H9 (cell line): ENCODE results near the gene DIO1. TPM values are rescaled to one million over a fixed set of nuclear protein-coding genes. Genes with fewer than 3 reads are reported as not detected.

Experiments
- DNase-seq: peaks from one replicate; pipeline ENCODE4 v3.0.0-alpha.2; 2017
- H2AFZ ChIP-seq: one replicate; pipeline ENCODE4 v1.6.1; 2013; ENCODE audit warnings: mild to moderate bottlenecking, low read length, control low read depth, moderate library complexity
- H2AK5ac ChIP-seq: 2 replicates; pipeline ENCODE4 v1.6.1; 2013; ENCODE audit warnings: low read length, control low read depth, mixed read lengths; ENCODE audit not compliant: insufficient read length
- H2BK120ac ChIP-seq: one replicate; pipeline ENCODE4 v1.6.1; 2013; ENCODE audit warnings: low read depth, mild to moderate bottlenecking, low read length, control low read depth, inconsistent platforms; ENCODE audit not compliant: poor library complexity, severe bottlenecking
- H2BK12ac ChIP-seq: 2 replicates; pipeline ENCODE4 v1.6.1; 2013; ENCODE audit warnings: low read length, control low read depth, mixed read lengths, low read depth; ENCODE audit not compliant: insufficient read length
- H2BK15ac ChIP-seq: 2 replicates; pipeline ENCODE4 v1.6.1; 2013; ENCODE audit warnings: low read depth, low read length, control low read depth
- H2BK20ac ChIP-seq: one replicate; pipeline ENCODE4 v1.6.1; 2013; ENCODE audit warnings: low read depth, mild to moderate bottlenecking, low read length, control low read depth, inconsistent platforms; ENCODE audit not compliant: poor library complexity, severe bottlenecking
- H2BK5ac ChIP-seq: 2 replicates; pipeline ENCODE4 v1.6.1; 2013; ENCODE audit warnings: low read length, control low read depth, mixed read lengths; ENCODE audit not compliant: insufficient read length
- H3K14ac ChIP-seq: 2 replicates; pipeline ENCODE4 v1.6.1; 2013; ENCODE audit warnings: low read length, control low read depth; ENCODE audit not compliant: insufficient read depth
- H3K18ac ChIP-seq: 2 replicates; pipeline ENCODE4 v1.6.1; 2013; ENCODE audit warnings: low read depth, mild to moderate bottlenecking, mixed read lengths, low read length, control low read depth; ENCODE audit not compliant: insufficient read length
- H3K23ac ChIP-seq: 2 replicates; pipeline ENCODE4 v1.6.1; 2013; ENCODE audit warnings: low read length, control low read depth, mixed read lengths, low read depth; ENCODE audit not compliant: insufficient read length
- H3K23me2 ChIP-seq: 2 replicates; pipeline ENCODE4 v1.6.1; 2013; ENCODE audit warnings: low read depth, mild to moderate bottlenecking, mixed read lengths, low read length, control low read depth; ENCODE audit not compliant: insufficient read length, poor library complexity, severe bottlenecking
- H3K27ac ChIP-seq: 2 replicates; pipeline ENCODE4 v1.5.1; 2013; ENCODE audit warnings: low read length, control low read depth, mixed read lengths, low read depth; ENCODE audit not compliant: insufficient read length
- H3K27me3 ChIP-seq: 2 replicates; pipeline ENCODE4 v1.6.1; 2013; ENCODE audit warnings: low read length, control low read depth, inconsistent platforms; ENCODE audit not compliant: insufficient read depth
- H3K4ac ChIP-seq: 2 replicates; pipeline ENCODE4 v1.6.1; 2013; ENCODE audit warnings: low read depth, mild to moderate bottlenecking, control low read depth, inconsistent platforms, low read length, moderate library complexity
- H3K4me1 ChIP-seq: 2 replicates; pipeline ENCODE4 v1.6.1; 2013; ENCODE audit warnings: low read length, control low read depth, inconsistent platforms; ENCODE audit not compliant: insufficient read depth
- H3K4me2 ChIP-seq: 2 replicates; pipeline ENCODE4 v1.6.1; 2013; ENCODE audit warnings: low read length, control low read depth, mixed read lengths; ENCODE audit not compliant: insufficient read length, insufficient read depth
- H3K56ac ChIP-seq: 2 replicates; pipeline ENCODE4 v1.6.1; 2013; ENCODE audit warnings: low read depth, mild to moderate bottlenecking, mixed read lengths, low read length, control low read depth; ENCODE audit not compliant: insufficient read length
- H3K79me1 ChIP-seq: 2 replicates; pipeline ENCODE4 v1.6.1; 2013; ENCODE audit warnings: low read depth, mild to moderate bottlenecking, moderate library complexity, low read length, control low read depth, inconsistent platforms; ENCODE audit not compliant: insufficient read depth, poor library complexity, severe bottlenecking
- H3K79me2 ChIP-seq: 2 replicates; pipeline ENCODE4 v1.6.1; 2013; ENCODE audit warnings: low read length, control low read depth, inconsistent platforms; ENCODE audit not compliant: insufficient read depth
- H3K9ac ChIP-seq: 2 replicates; pipeline ENCODE4 v1.6.1; 2013; ENCODE audit warnings: low read length, control low read depth, mixed read lengths; ENCODE audit not compliant: insufficient read length; ENCODE audit errors: extremely low read depth
- H3K9me3 ChIP-seq: one replicate; pipeline ENCODE4 v1.6.1; 2013; ENCODE audit warnings: low read depth, low read length, inconsistent platforms; ENCODE audit not compliant: control insufficient read depth
- H3T11ph ChIP-seq: one replicate; pipeline ENCODE4 v1.6.1; 2013; ENCODE audit warnings: mild to moderate bottlenecking, low read length, control low read depth, inconsistent platforms
- H4K20me1 ChIP-seq: one replicate; pipeline ENCODE4 v1.6.1; 2013; ENCODE audit not compliant: control insufficient read depth, insufficient read length, insufficient read depth
- H4K5ac ChIP-seq: 2 replicates; pipeline ENCODE4 v1.6.1; 2013; ENCODE audit warnings: low read depth, mild to moderate bottlenecking, mixed read lengths, low read length, control low read depth; ENCODE audit not compliant: insufficient read length
- H4K8ac ChIP-seq: replicated peaks from 2 replicates; pipeline ENCODE4 v1.6.1; 2013; ENCODE audit warnings: low read length, control low read depth, mixed read lengths, low read depth; ENCODE audit not compliant: insufficient read length
- H4K91ac ChIP-seq: 2 replicates; pipeline ENCODE4 v1.6.1; 2013; ENCODE audit warnings: low read depth, mild to moderate bottlenecking, moderate library complexity, mixed read lengths, low read length, control low read depth; ENCODE audit not compliant: insufficient read length
- H3K27ac Mint-ChIP-seq, 3 experiments: 2 replicates in 2 of 3; 3 replicates in 1 of 3; pipeline ENCODE4 v1.8.0; 2020 to 2021; ENCODE audit warnings: mixed read lengths in 3 of 3, mild to moderate bottlenecking in 1 of 3, moderate library complexity in 1 of 3
- H3K27me3 Mint-ChIP-seq: 2 replicates; pipeline ENCODE4 v1.8.0; 2021; ENCODE audit warnings: low read depth, mild to moderate bottlenecking, moderate library complexity, mixed read lengths
- H3K36me3 Mint-ChIP-seq, 3 experiments: 2 replicates in 2 of 3; 3 replicates in 1 of 3; pipeline ENCODE4 v1.8.0; 2020 to 2021; ENCODE audit warnings: low read depth in 3 of 3, mixed read lengths in 3 of 3; ENCODE audit not compliant: insufficient read depth in 1 of 3
- H3K4me1 Mint-ChIP-seq, 2 experiments: 2 replicates each; pipeline ENCODE4 v1.8.0; 2020; ENCODE audit warnings: mixed read lengths in 2 of 2
- H3K4me3 Mint-ChIP-seq, 2 experiments: 2 replicates in 1 of 2; 3 replicates in 1 of 2; pipeline ENCODE4 v1.8.0; 2020 to 2021; ENCODE audit warnings: mild to moderate bottlenecking in 2 of 2, mixed read lengths in 2 of 2, moderate library complexity in 1 of 2
- H3K9me3 Mint-ChIP-seq, 2 experiments: 2 replicates in 1 of 2; 3 replicates in 1 of 2; pipeline ENCODE4 v1.8.0; 2020; ENCODE audit warnings: mild to moderate bottlenecking in 2 of 2, mixed read lengths in 2 of 2, moderate library complexity in 1 of 2
- CTCF ChIP-seq: fragments of 200-600 bp; sonication (generic); conservative IDR thresholded peaks from 3 replicates; pipeline ENCODE4 v1.8.0; 2021; ENCODE audit warnings: antibody characterized with exemption, mild to moderate bottlenecking
- WGBS: extraction: QIAGEN DNeasy Blood & Tissue Kit; methylation state at CpG from one replicate; pipeline ENCODE4 v1.1.7; 2013; ENCODE audit warnings: missing lambda C conversion rate, low lambda C conversion rate, mixed read lengths; ENCODE audit not compliant: insufficient read length; ENCODE audit errors: extremely low coverage; 5-methylcytosine and 5-hydroxymethylcytosine counted together
- total RNA-seq: library from RNA; stranded (reverse); gene quantifications from 2 replicates; pipeline ENCODE4 v1.2.1, GENCODE V29; 2021

Gene DIO1
- total RNA-seq, 1 experiment from 2014 or later, result not detected

- Histone ChIP-seq H3K4me2 (no peak overlapping the region), H3K79me1 (no peaks in the 10 kb centered on the region)
Observed at GRCh38 chr1:53894644-53895043, 657 bp downstream of the DIO1 start.

More at GRCh38 chr1:53894644-53895043, 657 bp downstream of the DIO1 start:
- Mint-ChIP-seq H3K27ac (no peak overlapping the region), H3K4me1 (peaks cover 12 to 15% of the 10 kb centered on the region in 2 experiments), H3K9me3 (no peaks in the 10 kb centered on the region), H3K36me3 (no peaks in the 10 kb centered on the region), H3K27me3 (peaks cover 10% of the 10 kb centered on the region), H3K4me3 (no peak overlapping the region)
- Histone ChIP-seq H4K20me1 (no peaks in the 10 kb centered on the region), H3K79me2 (no peaks in the 10 kb centered on the region), H3K56ac (no peak overlapping the region), H2BK5ac (no peak overlapping the region), H3K27me3 (no peaks in the 10 kb centered on the region), H3K27ac (no peak overlapping the region), H3K9me3 (no peaks in the 10 kb centered on the region), H4K91ac (no peak overlapping the region), H3K18ac (no peak overlapping the region), H3K14ac (no peak overlapping the region), H2BK15ac (no peak overlapping the region), H2BK120ac (no peak overlapping the region), H4K8ac (no peak overlapping the region), H2BK12ac (no peak overlapping the region), H3K9ac (no peak overlapping the region), H3K4me1 (no peaks in the 10 kb centered on the region; the same call in 1 of the 2 replicates), H2AFZ (no peak overlapping the region), H2BK20ac (no peak overlapping the region), H3K23me2 (no peaks in the 10 kb centered on the region), H3K4ac (no peak overlapping the region), H3T11ph (no peak overlapping the region), H3K23ac (no peak overlapping the region), H4K5ac (no peak overlapping the region), H2AK5ac (no peak overlapping the region)
- no CpG with 5 or more reads among the region's 5 CpGs for WGBS
- no peak for TF ChIP-seq CTCF
- DNase-seq, result no peak
